K562 (cell line): ENCODE results near the gene MAPKAPK2. TPM values are rescaled to one million over a fixed set of nuclear protein-coding genes. Genes with fewer than 3 reads are reported as not detected.

Experiments
- CREB1 ChIP-seq, 2 experiments: sonication (generic) in 1 of 2; formaldehyde crosslinking in 1 of 2; IDR thresholded peaks; 2 replicates each; pipeline versions ENCODE4 v1.6.1 to v1.8.0; 2012 to 2022; ENCODE audit warnings: inconsistent platforms in 1 of 2, mild to moderate bottlenecking in 1 of 2, missing genetic modification reagents in 1 of 2, moderate library complexity in 1 of 2
- DACH1 ChIP-seq: fragments of 450-650 bp; IDR thresholded peaks from 2 replicates; pipeline ENCODE4 v1.6.1; 2018; ENCODE audit not compliant: partially characterized antibody
- HMG20B ChIP-seq: fragments of 250-450 bp; sonication (Bioruptor Pico); IDR thresholded peaks from 2 replicates; pipeline ENCODE4 v1.5.0; 2021; ENCODE audit warnings: mild to moderate bottlenecking
- IFI16 ChIP-seq: fragments of 250-450 bp; sonication (Bioruptor Pico); IDR thresholded peaks from 2 replicates; pipeline ENCODE4 v2.1.2; 2022; ENCODE audit warnings: mild to moderate bottlenecking, inconsistent platforms
- MAFF ChIP-seq: IDR thresholded peaks from 2 replicates; pipeline ENCODE4 v1.6.1; 2012; ENCODE audit warnings: low read length, improper control_type of control experiment
- SAP30 ChIP-seq: fragments of 200-600 bp; sonication (generic); IDR thresholded peaks from 2 replicates; pipeline ENCODE4 v1.6.1; 2012; ENCODE audit warnings: borderline replicate concordance, low read depth, mild to moderate bottlenecking, moderate library complexity, low read length, control low read depth, inconsistent platforms; ENCODE audit not compliant: insufficient read depth, poor library complexity, severe bottlenecking
- SETDB1 ChIP-seq: IDR thresholded peaks from one replicate; pipeline ENCODE4 v1.6.1; 2012; ENCODE audit warnings: low read length, control low read depth, inconsistent platforms
- TEAD2 ChIP-seq: fragments of 450-650 bp; IDR thresholded peaks from 2 replicates; pipeline ENCODE4 v1.6.1; 2016; ENCODE audit warnings: missing genetic modification characterization, control low read depth, missing compliant biosample characterization
- ZC3H11A ChIP-seq: IDR thresholded peaks from 2 replicates; pipeline ENCODE4 v1.6.1; 2012; ENCODE audit warnings: low read depth, low read length, improper control_type of control experiment
- ZFP1 ChIP-seq: fragments of 450-650 bp; formaldehyde crosslinking; IDR thresholded peaks from 2 replicates; pipeline ENCODE4 v1.4.0; 2020; ENCODE audit warnings: mild to moderate bottlenecking, mixed read lengths
- ZFP30 ChIP-seq: fragments of 250-450 bp; sonication (Bioruptor Pico); IDR thresholded peaks from 2 replicates; pipeline ENCODE4 v1.8.0; 2022; ENCODE audit warnings: moderate library complexity, mild to moderate bottlenecking, inconsistent platforms, borderline replicate concordance
- ZKSCAN3 ChIP-seq: fragments of 250-450 bp; sonication (Bioruptor Pico); IDR thresholded peaks from 2 replicates; pipeline ENCODE4 v1.4.0; 2020
- ZNF311 ChIP-seq: fragments of 250-450 bp; sonication (Bioruptor Pico); IDR thresholded peaks from 2 replicates; pipeline ENCODE4 v1.4.0; 2020; ENCODE audit warnings: mild to moderate bottlenecking, moderate library complexity
- ZSCAN32 ChIP-seq: fragments of 450-650 bp; formaldehyde crosslinking; IDR thresholded peaks from 2 replicates; pipeline ENCODE4 v1.4.0; 2020; ENCODE audit warnings: mild to moderate bottlenecking, moderate library complexity
- polyA plus RNA-seq, 8 experiments: library from polyadenylated mRNA; depleted of rRNA in 4 of 8; stranded (reverse) in 5 of 8; unstranded in 3 of 8; fragments of >200 nt; fragmentation: Nextera tagmentation in 2 of 8; fragmentation: Illumina TruSeq in 1 of 8; extraction: Ambion mirVana in 2 of 8; extraction: Trizol in 1 of 8; gene quantifications; 2 replicates each; pipeline versions ENCODE4 v1.2.1 to v1.2.3, GENCODE V29; 2011 to 2014; ENCODE audit warnings: inconsistent platforms in 1 of 8, missing spikeins in 1 of 8
- total RNA-seq, 7 experiments: library from RNA; depleted of rRNA in 6 of 7; stranded (reverse); fragments of >200 nt in 6 of 7; fragmentation: Illumina TruSeq in 2 of 7; extraction: Trizol in 2 of 7; gene quantifications; 2 replicates each; pipeline versions ENCODE4 v1.2.1 to v1.2.3, GENCODE V29; 2011 to 2021; ENCODE audit warnings: low replicate concordance in 1 of 7
- TF ChIP-seq, protein P1 (sequence below): fragments of 250-450 bp; sonication (Bioruptor Pico); IDR thresholded peaks from 2 replicates; pipeline ENCODE4 v1.8.0; 2022; ENCODE audit warnings: inconsistent platforms
- TF ChIP-seq, protein P2 (sequence below): fragments of 250-450 bp; sonication (Bioruptor Pico); IDR thresholded peaks from 2 replicates; pipeline ENCODE4 v1.4.0; 2020; ENCODE audit warnings: mild to moderate bottlenecking, moderate library complexity, borderline replicate concordance
- TF ChIP-seq, protein P3 (sequence below): IDR thresholded peaks from 3 replicates; pipeline ENCODE4 v1.6.1; 2011; ENCODE audit warnings: borderline replicate concordance, mild to moderate bottlenecking, moderate library complexity; ENCODE audit not compliant: insufficient read length; ENCODE audit errors: extremely low read depth

Gene MAPKAPK2
- total and polyA plus RNA-seq, 9 of the 15 experiments (the other 6 are each of a cell fraction or from before 2014, with no cell fraction given) = 0.63 to 94.2 (median 52.1) TPM

DNA sequence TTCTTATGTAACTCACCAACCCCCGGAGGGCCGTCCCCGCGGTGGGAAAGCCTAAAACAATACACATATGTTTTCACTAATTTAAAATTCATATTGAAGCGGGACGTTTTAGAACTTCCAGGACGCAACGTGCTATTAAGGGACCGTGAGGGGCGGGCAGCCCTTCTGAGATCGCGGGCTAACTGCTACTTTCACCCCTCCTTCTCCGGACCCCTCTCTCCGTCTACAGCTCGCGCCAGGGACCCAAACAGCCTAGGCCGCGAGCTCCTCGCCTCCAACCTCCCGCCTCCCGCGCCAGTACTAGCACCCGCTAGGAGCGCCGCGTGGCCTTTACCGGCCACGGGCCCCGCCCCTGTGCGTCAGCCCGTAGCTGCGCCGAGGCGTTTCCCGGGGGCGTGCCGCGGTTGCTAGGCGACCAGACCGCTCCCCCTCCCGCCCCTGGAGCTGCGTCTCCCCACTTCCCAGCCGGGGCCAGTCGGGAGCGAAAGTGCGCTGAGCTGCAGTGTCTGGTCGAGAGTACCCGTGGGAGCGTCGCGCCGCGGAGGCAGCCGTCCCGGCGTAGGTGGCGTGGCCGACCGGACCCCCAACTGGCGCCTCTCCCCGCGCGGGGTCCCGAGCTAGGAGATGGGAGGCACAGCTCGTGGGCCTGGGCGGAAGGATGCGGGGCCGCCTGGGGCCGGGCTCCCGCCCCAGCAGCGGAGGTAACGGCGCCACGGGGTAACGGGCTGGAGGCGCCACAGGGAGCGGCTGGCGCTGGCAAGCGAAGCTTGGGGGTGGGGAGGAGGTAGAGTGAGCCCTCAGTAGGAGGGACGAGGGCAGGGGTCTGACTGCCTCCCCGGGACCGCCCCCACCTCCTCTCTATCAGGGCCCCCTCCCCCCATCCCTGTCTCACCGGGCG is 49.4 kb upstream of the MAPKAPK2 start, which contains the start of gene DYRK3 (continued):
- TF ChIP-seq DACH1 = peak; percentile 31
- TF ChIP-seq SETDB1 = no peak
- TF ChIP-seq MAFF = no peak
- TF ChIP-seq ZC3H11A = no peak
- no peak for TF ChIP-seq ZSCAN32 (CRISPR knock-in tag)
- no peak for TF ChIP-seq ZFP1
- no peak for TF ChIP-seq TEAD2 (tag)
- no peak for TF ChIP-seq HMG20B (CRISPR knock-in tag)
- TF ChIP-seq, protein P1, sequence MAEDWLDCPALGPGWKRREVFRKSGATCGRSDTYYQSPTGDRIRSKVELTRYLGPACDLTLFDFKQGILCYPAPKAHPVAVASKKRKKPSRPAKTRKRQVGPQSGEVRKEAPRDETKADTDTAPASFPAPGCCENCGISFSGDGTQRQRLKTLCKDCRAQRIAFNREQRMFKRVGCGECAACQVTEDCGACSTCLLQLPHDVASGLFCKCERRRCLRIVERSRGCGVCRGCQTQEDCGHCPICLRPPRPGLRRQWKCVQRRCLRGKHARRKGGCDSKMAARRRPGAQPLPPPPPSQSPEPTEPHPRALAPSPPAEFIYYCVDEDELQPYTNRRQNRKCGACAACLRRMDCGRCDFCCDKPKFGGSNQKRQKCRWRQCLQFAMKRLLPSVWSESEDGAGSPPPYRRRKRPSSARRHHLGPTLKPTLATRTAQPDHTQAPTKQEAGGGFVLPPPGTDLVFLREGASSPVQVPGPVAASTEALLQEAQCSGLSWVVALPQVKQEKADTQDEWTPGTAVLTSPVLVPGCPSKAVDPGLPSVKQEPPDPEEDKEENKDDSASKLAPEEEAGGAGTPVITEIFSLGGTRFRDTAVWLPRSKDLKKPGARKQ (CRISPR knock-in tag) = no peak
- TF ChIP-seq ZNF311 = 0 out of 2 replicates have a peak, but pooled peaks have one; percentile 26
- no peak for TF ChIP-seq ZFP30
- TF ChIP-seq ZKSCAN3 (CRISPR knock-in tag) = no peak
- peak; percentile 73 for TF ChIP-seq CREB1 (IDR thresholded peaks at IDR 0.05)
- TF ChIP-seq CREB1 (CRISPR knock-in tag; IDR thresholded peaks at IDR 0.05) = peak; percentile 90
- TF ChIP-seq, protein P2, sequence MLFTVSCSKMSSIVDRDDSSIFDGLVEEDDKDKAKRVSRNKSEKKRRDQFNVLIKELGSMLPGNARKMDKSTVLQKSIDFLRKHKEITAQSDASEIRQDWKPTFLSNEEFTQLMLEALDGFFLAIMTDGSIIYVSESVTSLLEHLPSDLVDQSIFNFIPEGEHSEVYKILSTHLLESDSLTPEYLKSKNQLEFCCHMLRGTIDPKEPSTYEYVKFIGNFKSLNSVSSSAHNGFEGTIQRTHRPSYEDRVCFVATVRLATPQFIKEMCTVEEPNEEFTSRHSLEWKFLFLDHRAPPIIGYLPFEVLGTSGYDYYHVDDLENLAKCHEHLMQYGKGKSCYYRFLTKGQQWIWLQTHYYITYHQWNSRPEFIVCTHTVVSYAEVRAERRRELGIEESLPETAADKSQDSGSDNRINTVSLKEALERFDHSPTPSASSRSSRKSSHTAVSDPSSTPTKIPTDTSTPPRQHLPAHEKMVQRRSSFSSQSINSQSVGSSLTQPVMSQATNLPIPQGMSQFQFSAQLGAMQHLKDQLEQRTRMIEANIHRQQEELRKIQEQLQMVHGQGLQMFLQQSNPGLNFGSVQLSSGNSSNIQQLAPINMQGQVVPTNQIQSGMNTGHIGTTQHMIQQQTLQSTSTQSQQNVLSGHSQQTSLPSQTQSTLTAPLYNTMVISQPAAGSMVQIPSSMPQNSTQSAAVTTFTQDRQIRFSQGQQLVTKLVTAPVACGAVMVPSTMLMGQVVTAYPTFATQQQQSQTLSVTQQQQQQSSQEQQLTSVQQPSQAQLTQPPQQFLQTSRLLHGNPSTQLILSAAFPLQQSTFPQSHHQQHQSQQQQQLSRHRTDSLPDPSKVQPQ = no peak
- TF ChIP-seq SAP30 = peak; percentile 92
- TF ChIP-seq IFI16 (CRISPR knock-in tag) = no peak
- TF ChIP-seq, protein P3, sequence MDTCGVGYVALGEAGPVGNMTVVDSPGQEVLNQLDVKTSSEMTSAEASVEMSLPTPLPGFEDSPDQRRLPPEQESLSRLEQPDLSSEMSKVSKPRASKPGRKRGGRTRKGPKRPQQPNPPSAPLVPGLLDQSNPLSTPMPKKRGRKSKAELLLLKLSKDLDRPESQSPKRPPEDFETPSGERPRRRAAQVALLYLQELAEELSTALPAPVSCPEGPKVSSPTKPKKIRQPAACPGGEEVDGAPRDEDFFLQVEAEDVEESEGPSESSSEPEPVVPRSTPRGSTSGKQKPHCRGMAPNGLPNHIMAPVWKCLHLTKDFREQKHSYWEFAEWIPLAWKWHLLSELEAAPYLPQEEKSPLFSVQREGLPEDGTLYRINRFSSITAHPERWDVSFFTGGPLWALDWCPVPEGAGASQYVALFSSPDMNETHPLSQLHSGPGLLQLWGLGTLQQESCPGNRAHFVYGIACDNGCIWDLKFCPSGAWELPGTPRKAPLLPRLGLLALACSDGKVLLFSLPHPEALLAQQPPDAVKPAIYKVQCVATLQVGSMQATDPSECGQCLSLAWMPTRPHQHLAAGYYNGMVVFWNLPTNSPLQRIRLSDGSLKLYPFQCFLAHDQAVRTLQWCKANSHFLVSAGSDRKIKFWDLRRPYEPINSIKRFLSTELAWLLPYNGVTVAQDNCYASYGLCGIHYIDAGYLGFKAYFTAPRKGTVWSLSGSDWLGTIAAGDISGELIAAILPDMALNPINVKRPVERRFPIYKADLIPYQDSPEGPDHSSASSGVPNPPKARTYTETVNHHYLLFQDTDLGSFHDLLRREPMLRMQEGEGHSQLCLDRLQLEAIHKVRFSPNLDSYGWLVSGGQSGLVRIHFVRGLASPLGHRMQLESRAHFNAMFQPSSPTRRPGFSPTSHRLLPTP = no peak
